GM10266 (cell line): ENCODE measurements around the gene SHISA9.

Experiments
- DNase-seq: peaks from one replicate; pipeline ENCODE4 v3.0.0; 2012; ENCODE audit errors: extremely low spot score
- TF ChIP-seq, protein P1 (sequence below): IDR thresholded peaks from 2 replicates; pipeline ENCODE4 v1.5.1; 2012; ENCODE audit warnings: mild to moderate bottlenecking, low read depth; ENCODE audit not compliant: control insufficient read depth, insufficient read depth; ENCODE audit errors: missing control alignments

Gene SHISA9

GRCh38 chr16:12903407-12904328 is 2.3 kb downstream of the SHISA9 start:
- no peak for DNase-seq
- TF ChIP-seq, protein P1, sequence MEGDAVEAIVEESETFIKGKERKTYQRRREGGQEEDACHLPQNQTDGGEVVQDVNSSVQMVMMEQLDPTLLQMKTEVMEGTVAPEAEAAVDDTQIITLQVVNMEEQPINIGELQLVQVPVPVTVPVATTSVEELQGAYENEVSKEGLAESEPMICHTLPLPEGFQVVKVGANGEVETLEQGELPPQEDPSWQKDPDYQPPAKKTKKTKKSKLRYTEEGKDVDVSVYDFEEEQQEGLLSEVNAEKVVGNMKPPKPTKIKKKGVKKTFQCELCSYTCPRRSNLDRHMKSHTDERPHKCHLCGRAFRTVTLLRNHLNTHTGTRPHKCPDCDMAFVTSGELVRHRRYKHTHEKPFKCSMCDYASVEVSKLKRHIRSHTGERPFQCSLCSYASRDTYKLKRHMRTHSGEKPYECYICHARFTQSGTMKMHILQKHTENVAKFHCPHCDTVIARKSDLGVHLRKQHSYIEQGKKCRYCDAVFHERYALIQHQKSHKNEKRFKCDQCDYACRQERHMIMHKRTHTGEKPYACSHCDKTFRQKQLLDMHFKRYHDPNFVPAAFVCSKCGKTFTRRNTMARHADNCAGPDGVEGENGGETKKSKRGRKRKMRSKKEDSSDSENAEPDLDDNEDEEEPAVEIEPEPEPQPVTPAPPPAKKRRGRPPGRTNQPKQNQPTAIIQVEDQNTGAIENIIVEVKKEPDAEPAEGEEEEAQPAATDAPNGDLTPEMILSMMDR = no peak

DNA sequence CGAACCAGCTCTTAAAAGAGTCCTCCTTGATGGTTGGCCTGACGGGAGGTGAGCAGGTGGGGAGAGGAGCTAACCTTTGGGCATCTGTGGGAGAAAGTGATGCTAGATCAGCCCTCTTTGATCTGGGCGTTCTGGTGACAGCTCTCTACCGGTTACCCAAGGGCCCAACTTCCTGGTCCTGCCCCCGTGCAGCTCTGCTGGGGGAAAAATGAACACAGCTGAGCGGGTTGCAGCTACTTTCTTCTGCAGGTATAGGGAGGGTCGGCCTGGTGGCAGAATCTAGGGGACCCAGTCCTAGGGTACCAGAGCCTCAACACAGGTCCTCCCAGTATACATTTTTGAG is 2.9 kb downstream of the SHISA9 start:
- TF ChIP-seq, protein P1 = no peak
- DNase-seq = no peak

DNA sequence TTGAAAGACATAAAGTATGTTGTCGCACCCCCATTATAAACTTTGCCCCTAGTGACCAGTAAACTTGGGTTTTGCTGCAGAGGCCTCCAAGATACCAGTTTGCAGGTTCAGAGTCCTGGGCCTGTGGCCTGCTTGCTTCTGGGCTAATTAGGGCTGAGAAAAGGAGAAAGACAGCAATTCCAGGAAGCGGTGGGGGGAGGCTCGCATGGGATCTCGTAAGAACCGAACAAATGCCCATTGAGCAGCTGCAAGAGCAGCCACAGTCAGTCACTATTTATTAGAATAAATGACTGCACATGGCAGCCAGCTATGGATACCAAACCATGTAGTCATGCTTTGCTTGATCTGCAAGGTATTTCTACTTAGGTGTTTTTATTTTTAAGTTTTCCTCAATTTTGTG is 4.9 kb downstream of the SHISA9 start:
- TF ChIP-seq, protein P1 = no peak
- no peak for DNase-seq

DNA sequence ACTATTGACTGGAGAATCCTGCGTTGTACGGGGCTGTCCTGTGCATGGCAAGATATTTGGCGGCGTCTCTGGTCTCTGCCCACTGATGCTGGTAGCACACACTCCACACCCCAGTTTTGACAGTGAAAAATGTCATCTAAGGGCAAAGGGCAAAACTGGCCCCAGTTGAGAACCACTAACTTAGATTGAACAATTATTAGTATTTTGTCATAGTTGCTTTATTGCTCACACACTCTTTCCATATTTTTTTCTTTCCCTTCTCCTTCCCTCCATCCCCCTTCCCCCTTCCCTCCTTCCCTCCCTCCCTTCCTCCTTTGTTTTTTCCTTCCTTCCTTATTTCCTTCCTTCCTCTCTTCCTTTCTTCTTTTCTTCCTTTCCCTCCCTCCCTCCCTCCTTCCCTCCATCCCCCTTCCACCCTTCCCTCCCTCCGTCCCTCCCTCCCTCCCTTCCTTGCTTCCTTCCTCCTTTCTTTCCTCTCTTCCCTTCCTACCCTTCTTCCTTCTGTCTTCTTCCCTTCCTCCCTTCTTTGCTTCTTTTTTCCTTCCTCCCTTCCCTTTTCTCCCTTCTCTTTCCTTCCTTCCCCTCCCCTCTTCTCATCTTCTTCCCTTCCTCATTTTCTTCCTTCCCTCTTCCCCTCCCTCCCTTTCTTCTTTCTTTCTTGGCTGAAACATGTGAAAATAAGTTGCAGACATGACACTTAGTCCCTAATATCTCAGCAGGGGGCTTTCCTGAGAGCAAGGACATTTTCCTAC is 5.5 kb downstream of the SHISA9 start:
- DNase-seq = no peak

GRCh38 chr16:12907670-12908233 is 6.4 kb downstream of the SHISA9 start:
- TF ChIP-seq, protein P1 = peak; percentile 26
- DNase-seq = no peak

More for the DNA sequence above, 5.5 kb downstream of the SHISA9 start:
- TF ChIP-seq, protein P1 = no peak

DNA sequence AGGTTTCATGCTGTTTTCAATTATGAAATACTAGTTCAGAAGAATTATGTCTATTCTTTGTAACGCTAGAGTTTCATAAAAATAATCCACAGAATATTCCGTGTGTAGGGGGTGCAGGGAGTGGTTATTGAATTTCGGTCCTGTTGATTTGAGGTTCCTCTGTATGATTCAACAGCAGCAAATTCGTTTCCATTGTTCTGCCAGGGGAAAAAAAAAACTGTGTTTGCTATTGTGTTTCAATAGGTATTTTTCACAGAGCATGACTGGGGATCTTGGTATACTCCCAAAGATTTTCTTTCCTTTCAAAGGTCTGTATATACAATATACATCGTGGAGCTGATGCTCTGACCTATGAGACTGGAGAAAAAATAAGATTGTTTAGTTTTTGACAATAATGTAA is 15.8 kb downstream of the SHISA9 start:
- TF ChIP-seq, protein P1 = no peak
- no peak for DNase-seq
